ENCODE measurements around the gene KCNQ1OT1.

Gene KCNQ1OT1

GRCh38 chr11:2737226-2737590, 37.4 kb upstream of the KCNQ1OT1 start:
- DNase-seq, result no peak

- DNase-seq, result no peak
These were observed 36.9 kb upstream of the KCNQ1OT1 start for GRCh38 chr11:2736577-2737225.

GRCh38 chr11:2735053-2735589, 35.3 kb upstream of the KCNQ1OT1 start:
- DNase-seq, result no peak

GRCh38 chr11:2734181-2735052, 34.6 kb upstream of the KCNQ1OT1 start:
- DNase-seq, result no peak

- DNase-seq, result no peak
These were observed 33.3 kb upstream of the KCNQ1OT1 start for GRCh38 chr11:2732940-2733628.

- DNase-seq, result peak in 40 of 51 donors; percentile 19 to 89 (median 64)
These were observed 32.6 kb upstream of the KCNQ1OT1 start for GRCh38 chr11:2732261-2732939.

GRCh38 chr11:2731130-2732125, 31.6 kb upstream of the KCNQ1OT1 start:
- peak in 1 of 51 donors; percentile 31 for DNase-seq

- peak in 31 of 51 donors; percentile 5 to 79 (median 44) for DNase-seq
These were observed 30.7 kb upstream of the KCNQ1OT1 start for GRCh38 chr11:2730272-2731129.

- DNase-seq, result peak in 1 of 51 donors; percentile 45
These were observed 30.0 kb upstream of the KCNQ1OT1 start for GRCh38 chr11:2729841-2730240.

GRCh38 chr11:2728663-2729332, 29.0 kb upstream of the KCNQ1OT1 start:
- peak in 44 of 51 donors; percentile 5 to 91 (median 70) for DNase-seq

- peak in 2 of 51 donors; percentile 34 to 46 for DNase-seq
These were observed 28.4 kb upstream of the KCNQ1OT1 start for GRCh38 chr11:2728128-2728662.

GRCh38 chr11:2726964-2727363, 27.2 kb upstream of the KCNQ1OT1 start:
- no peak for DNase-seq

GRCh38 chr11:2725368-2726300, 25.8 kb upstream of the KCNQ1OT1 start:
- no peak for DNase-seq

- no peak for DNase-seq
These were observed 25.0 kb upstream of the KCNQ1OT1 start for GRCh38 chr11:2724653-2725367.

GRCh38 chr11:2724104-2724503, 24.3 kb upstream of the KCNQ1OT1 start:
- no peak for DNase-seq

GRCh38 chr11:2722955-2723354, 23.2 kb upstream of the KCNQ1OT1 start:
- DNase-seq, result no peak
